Epithelial cell of proximal tubule (primary cell): ENCODE measurements around the gene VSIG4. TPM values are rescaled to one million over a fixed set of nuclear protein-coding genes. Genes with fewer than 3 reads are reported as not detected.
"Not testable (repeated sequence)": the region's sequence is repeated elsewhere in the genome, so short reads cannot be mapped to it uniquely, and the experiment has no call there.

Experiments used
- DNase-seq: peaks from one replicate; pipeline ENCODE4 v3.0.0-alpha.2; 2011; ENCODE audit warnings: low read depth
- H3K4me3 ChIP-seq: 2 replicates; pipeline ENCODE4 v1.5.1; 2011; ENCODE audit warnings: low read depth, mild to moderate bottlenecking, low read length
- CTCF ChIP-seq: conservative IDR thresholded peaks from 2 replicates; pipeline ENCODE4 v1.5.1; 2012; ENCODE audit warnings: low read depth, mild to moderate bottlenecking, low read length
- total RNA-seq: library from RNA; depleted of rRNA; stranded (reverse); fragments of >200 nt; gene quantifications from 2 replicates; pipeline ENCODE4 v1.2.3, GENCODE V29; 2015

VSIG4 gene
- total RNA-seq, 1 donor from 2014 or later = not detected

- no peak for DNase-seq
- no peak for TF ChIP-seq CTCF
- H3K4me3 ChIP-seq = no peak overlapping the region
Observed at GRCh38 chrX:65985211-65985610, 54.7 kb downstream of the VSIG4 start.

- not testable (repeated sequence) for DNase-seq, H3K4me3 ChIP-seq
Observed at GRCh38 chrX:65977161-65977560, 62.7 kb downstream of the VSIG4 start.

GRCh38 chrX:65976161-65976560 lies 63.7 kb downstream of the VSIG4 start:
- TF ChIP-seq CTCF = no peak
- no peak overlapping the region for H3K4me3 ChIP-seq
- no peak for DNase-seq

DNA sequence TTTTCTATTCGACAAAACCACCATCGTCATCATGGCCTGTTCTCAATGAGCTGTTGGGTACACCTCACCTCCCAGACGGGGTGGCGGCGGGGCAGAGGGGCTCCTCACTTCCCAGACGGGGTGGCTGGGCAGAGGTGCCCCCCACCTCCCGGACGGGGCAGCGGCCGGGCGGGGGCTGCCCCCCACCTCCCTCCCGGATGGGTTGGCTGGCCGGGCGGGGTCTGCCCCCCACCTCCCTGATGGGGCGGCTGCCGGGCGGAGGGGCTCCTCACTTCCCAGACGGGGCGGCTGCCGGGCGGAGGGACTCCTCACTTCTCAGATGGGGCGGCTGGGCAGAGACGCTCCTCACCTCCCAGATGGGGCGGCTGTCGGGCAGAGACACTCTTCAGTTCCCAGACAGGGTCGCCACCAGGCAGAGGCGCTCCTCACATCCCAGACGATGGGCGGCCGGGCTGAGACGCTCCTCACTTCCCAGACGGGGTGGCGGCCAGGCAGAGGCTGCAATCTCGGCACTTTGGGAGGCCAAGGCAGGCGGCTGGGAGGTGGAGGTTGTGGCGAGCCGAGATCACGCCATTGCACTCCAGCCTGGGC lies 64.6 kb downstream of the VSIG4 start:
- not testable (repeated sequence) for H3K4me3 ChIP-seq, DNase-seq

Other genes starting within 250 kb of the VSIG4 start
- 0.65 and 1.9 TPM in 2 replicates for gene HEPH, start 124.2 kb upstream of the VSIG4 start, total RNA-seq